GM19099 (cell line): ENCODE data around the gene PLCB4.

Experiments
- POLR2A ChIP-seq: IDR thresholded peaks from 3 replicates; pipeline ENCODE4 v1.6.1; 2011; ENCODE audit warnings: low read depth; ENCODE audit not compliant: insufficient read length; ENCODE audit errors: extremely low read depth

The PLCB4 gene

GRCh38 chr20:9399322-9399721 is 330.4 kb downstream of the PLCB4 start:
- no peak for TF ChIP-seq POLR2A

GRCh38 chr20:9400171-9401025 is 331.5 kb downstream of the PLCB4 start:
- no peak for TF ChIP-seq POLR2A

- no peak for TF ChIP-seq POLR2A
These were observed 332.5 kb downstream of the PLCB4 start for GRCh38 chr20:9401371-9401770.

GRCh38 chr20:9402141-9402540 is 333.3 kb downstream of the PLCB4 start:
- no peak for TF ChIP-seq POLR2A

GRCh38 chr20:9402546-9402945 is 333.7 kb downstream of the PLCB4 start:
- no peak for TF ChIP-seq POLR2A

- TF ChIP-seq POLR2A = no peak
These were observed 334.6 kb downstream of the PLCB4 start for GRCh38 chr20:9403448-9403847.

GRCh38 chr20:9407805-9408421 is 339.0 kb downstream of the PLCB4 start:
- no peak for TF ChIP-seq POLR2A

- no peak for TF ChIP-seq POLR2A
These were observed 339.8 kb downstream of the PLCB4 start for GRCh38 chr20:9408422-9409300.

GRCh38 chr20:9409352-9409751 is 340.5 kb downstream of the PLCB4 start:
- TF ChIP-seq POLR2A = no peak

- no peak for TF ChIP-seq POLR2A
These were observed 341.1 kb downstream of the PLCB4 start for GRCh38 chr20:9409981-9410380.

- no peak for TF ChIP-seq POLR2A
These were observed 342.9 kb downstream of the PLCB4 start for GRCh38 chr20:9411833-9412232.

- no peak for TF ChIP-seq POLR2A
These were observed 343.4 kb downstream of the PLCB4 start for GRCh38 chr20:9412309-9412708.

- TF ChIP-seq POLR2A = no peak
These were observed 344.1 kb downstream of the PLCB4 start for GRCh38 chr20:9413001-9413400.

GRCh38 chr20:9415426-9415825 is 346.5 kb downstream of the PLCB4 start:
- TF ChIP-seq POLR2A = no peak

GRCh38 chr20:9416421-9416820 is 347.5 kb downstream of the PLCB4 start:
- TF ChIP-seq POLR2A = no peak

- TF ChIP-seq POLR2A = no peak
These were observed 348.8 kb downstream of the PLCB4 start for GRCh38 chr20:9417665-9418064.
